Neural cell (in vitro differentiated cells): ENCODE results near the gene FBRS.

Source experiments
- EP300 ChIP-seq: fragments of 450-650 bp; conservative IDR thresholded peaks from 2 replicates; pipeline ENCODE4 v1.6.1; 2014; ENCODE audit warnings: antibody characterized with exemption, mild to moderate bottlenecking, moderate library complexity; ENCODE audit not compliant: poor library complexity, severe bottlenecking
- EZH2 ChIP-seq: fragments of 200-600, 300-800 bp; shearing (Covaris generic), sonication (generic); IDR thresholded peaks from 2 replicates; pipeline ENCODE4 v1.6.1; 2014; ENCODE audit warnings: antibody characterized with exemption, low read length, borderline replicate concordance, mild to moderate bottlenecking; ENCODE audit not compliant: insufficient read depth, poor library complexity, severe bottlenecking
- MXI1 ChIP-seq: fragments of 450-650 bp; conservative IDR thresholded peaks from 2 replicates; pipeline ENCODE4 v1.6.1; 2014; ENCODE audit warnings: antibody characterized with exemption, mild to moderate bottlenecking; ENCODE audit not compliant: poor library complexity, severe bottlenecking
- POLR2AphosphoS5 ChIP-seq: IDR thresholded peaks from 2 replicates; pipeline ENCODE4 v1.6.1; 2012
- RAD21 ChIP-seq: fragments of 450-650 bp; conservative IDR thresholded peaks from 2 replicates; pipeline ENCODE4 v1.6.1; 2014; ENCODE audit warnings: antibody characterized with exemption, mild to moderate bottlenecking, moderate library complexity
- SMC3 ChIP-seq: fragments of 450-650 bp; conservative IDR thresholded peaks from 2 replicates; pipeline ENCODE4 v1.6.1; 2014; ENCODE audit warnings: antibody characterized with exemption, mild to moderate bottlenecking, moderate library complexity; ENCODE audit not compliant: poor library complexity
- TAF1 ChIP-seq: IDR thresholded peaks from 2 replicates; pipeline ENCODE4 v1.6.1; 2012; ENCODE audit warnings: low read depth
- TF ChIP-seq, protein P1 (sequence below): IDR thresholded peaks from 2 replicates; pipeline ENCODE4 v1.6.1; 2012; ENCODE audit warnings: borderline replicate concordance
- TF ChIP-seq, protein P2 (sequence below): fragments of 450-650 bp; IDR thresholded peaks from 2 replicates; pipeline ENCODE4 v1.5.1; 2014; ENCODE audit warnings: antibody characterized with exemption, mild to moderate bottlenecking, moderate library complexity; ENCODE audit not compliant: poor library complexity, severe bottlenecking

DNA sequence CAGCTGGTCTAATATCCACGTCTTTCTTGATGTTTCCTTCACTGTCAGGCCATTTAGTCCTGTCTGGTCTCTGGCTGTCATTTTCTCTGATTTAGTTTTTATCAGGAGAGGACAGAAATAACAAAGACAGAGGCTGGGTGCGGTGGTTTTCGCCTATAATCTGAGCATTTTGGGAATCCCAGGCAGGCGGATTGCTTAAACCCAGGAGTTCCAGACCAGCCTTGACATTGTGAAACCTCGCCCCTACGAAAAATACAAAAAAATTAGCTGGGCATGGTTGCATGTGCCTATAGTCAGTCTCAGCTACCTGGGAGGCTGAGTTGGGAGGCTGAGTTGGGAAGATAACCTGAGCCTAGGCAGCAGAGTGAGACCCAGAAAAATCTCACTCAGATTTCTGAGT, 47.8 kb downstream of the FBRS start:
- TF ChIP-seq SMC3 (no peak), POLR2AphosphoS5 (no peak), EP300 (no peak), EZH2 (no peak), MXI1 (no peak), TAF1 (no peak), RAD21 (no peak)
- TF ChIP-seq, protein P1, sequence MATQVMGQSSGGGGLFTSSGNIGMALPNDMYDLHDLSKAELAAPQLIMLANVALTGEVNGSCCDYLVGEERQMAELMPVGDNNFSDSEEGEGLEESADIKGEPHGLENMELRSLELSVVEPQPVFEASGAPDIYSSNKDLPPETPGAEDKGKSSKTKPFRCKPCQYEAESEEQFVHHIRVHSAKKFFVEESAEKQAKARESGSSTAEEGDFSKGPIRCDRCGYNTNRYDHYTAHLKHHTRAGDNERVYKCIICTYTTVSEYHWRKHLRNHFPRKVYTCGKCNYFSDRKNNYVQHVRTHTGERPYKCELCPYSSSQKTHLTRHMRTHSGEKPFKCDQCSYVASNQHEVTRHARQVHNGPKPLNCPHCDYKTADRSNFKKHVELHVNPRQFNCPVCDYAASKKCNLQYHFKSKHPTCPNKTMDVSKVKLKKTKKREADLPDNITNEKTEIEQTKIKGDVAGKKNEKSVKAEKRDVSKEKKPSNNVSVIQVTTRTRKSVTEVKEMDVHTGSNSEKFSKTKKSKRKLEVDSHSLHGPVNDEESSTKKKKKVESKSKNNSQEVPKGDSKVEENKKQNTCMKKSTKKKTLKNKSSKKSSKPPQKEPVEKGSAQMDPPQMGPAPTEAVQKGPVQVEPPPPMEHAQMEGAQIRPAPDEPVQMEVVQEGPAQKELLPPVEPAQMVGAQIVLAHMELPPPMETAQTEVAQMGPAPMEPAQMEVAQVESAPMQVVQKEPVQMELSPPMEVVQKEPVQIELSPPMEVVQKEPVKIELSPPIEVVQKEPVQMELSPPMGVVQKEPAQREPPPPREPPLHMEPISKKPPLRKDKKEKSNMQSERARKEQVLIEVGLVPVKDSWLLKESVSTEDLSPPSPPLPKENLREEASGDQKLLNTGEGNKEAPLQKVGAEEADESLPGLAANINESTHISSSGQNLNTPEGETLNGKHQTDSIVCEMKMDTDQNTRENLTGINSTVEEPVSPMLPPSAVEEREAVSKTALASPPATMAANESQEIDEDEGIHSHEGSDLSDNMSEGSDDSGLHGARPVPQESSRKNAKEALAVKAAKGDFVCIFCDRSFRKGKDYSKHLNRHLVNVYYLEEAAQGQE, result no peak
- TF ChIP-seq, protein P2, sequence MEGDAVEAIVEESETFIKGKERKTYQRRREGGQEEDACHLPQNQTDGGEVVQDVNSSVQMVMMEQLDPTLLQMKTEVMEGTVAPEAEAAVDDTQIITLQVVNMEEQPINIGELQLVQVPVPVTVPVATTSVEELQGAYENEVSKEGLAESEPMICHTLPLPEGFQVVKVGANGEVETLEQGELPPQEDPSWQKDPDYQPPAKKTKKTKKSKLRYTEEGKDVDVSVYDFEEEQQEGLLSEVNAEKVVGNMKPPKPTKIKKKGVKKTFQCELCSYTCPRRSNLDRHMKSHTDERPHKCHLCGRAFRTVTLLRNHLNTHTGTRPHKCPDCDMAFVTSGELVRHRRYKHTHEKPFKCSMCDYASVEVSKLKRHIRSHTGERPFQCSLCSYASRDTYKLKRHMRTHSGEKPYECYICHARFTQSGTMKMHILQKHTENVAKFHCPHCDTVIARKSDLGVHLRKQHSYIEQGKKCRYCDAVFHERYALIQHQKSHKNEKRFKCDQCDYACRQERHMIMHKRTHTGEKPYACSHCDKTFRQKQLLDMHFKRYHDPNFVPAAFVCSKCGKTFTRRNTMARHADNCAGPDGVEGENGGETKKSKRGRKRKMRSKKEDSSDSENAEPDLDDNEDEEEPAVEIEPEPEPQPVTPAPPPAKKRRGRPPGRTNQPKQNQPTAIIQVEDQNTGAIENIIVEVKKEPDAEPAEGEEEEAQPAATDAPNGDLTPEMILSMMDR, result no peak
